ENCODE measurements around the gene WDR86. TPM values are rescaled to one million over a fixed set of nuclear protein-coding genes. Genes with fewer than 3 reads are reported as not detected.

The WDR86 gene
- total and polyA plus RNA-seq, 2 of the 8 experiments (the other 6 are each of a cell fraction or from before 2014, with no cell fraction given) = 12.7 to 15.8 TPM

DNA sequence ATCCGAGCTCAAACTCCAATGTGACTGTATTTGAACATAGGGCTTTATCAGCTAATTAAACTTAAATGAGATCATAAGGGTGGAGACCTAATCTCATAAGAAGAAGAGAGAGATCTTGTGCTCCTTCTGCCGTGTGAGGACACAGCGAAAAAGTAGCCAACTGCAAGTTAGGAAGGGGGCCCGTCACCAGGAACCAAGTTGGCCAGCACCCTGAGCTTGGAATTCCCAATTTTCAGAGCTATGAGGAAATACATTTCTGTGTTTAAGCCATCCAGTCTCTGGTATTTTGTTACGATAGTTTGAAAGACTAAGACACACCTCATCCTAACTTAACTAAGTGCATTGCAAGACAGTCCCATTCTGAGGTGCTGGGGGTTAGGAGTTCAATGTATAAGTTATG, 14.1 kb upstream of the WDR86 start (continued):
- TF ChIP-seq TCF12 (IDR thresholded peaks at IDR 0.05; ENCODE audit: low read depth, low read length) (no peak), BRCA1 (IDR thresholded peaks at IDR 0.05; ENCODE audit: low read depth, low read length) (no peak), JUN (IDR thresholded peaks at IDR 0.05; ENCODE audit: low read depth, low read length) (no peak), NRF1 (IDR thresholded peaks at IDR 0.05; ENCODE audit: low read depth, low read length) (no peak), ATF3 (IDR thresholded peaks at IDR 0.05; ENCODE audit: insufficient read depth, low read depth, low read length) (no peak), JUND (IDR thresholded peaks at IDR 0.05; ENCODE audit: low read length) (no peak), CHD7 (IDR thresholded peaks at IDR 0.05; ENCODE audit: insufficient replicate concordance, low read length) (no peak), TBP (IDR thresholded peaks at IDR 0.05; ENCODE audit: low read depth, low read length) (no peak), TAF1 (IDR thresholded peaks at IDR 0.05; ENCODE audit: low read depth, low read length) (no peak), SP4 (IDR thresholded peaks at IDR 0.05; ENCODE audit: low read length) (no peak)
